ENCODE data around the gene DLG2. TPM values are rescaled to one million over a fixed set of nuclear protein-coding genes. Genes with fewer than 3 reads are reported as not detected.

DLG2 gene
- total and polyA plus RNA-seq, 2 of the 8 experiments (the other 6 are each of a cell fraction or from before 2014, with no cell fraction given): 1.7 to 14.3 TPM

- no peak for TF ChIP-seq RAD21 (IDR thresholded peaks at IDR 0.05 in 1 of 2, conservative IDR thresholded peaks at IDR 0.05 in 1 of 2; ENCODE audit: low read depth in 2 of 2, low read length in 2 of 2)
- TF ChIP-seq SIN3A (conservative IDR thresholded peaks at IDR 0.05 in 1 of 2, IDR thresholded peaks at IDR 0.05 in 1 of 2; ENCODE audit: low read depth in 1 of 2, low read length in 2 of 2): no peak
- TF ChIP-seq TAF7 (optimal IDR thresholded peaks at IDR 0.05; ENCODE audit: borderline replicate concordance, low read depth, low read length): no peak
- TF ChIP-seq HDAC6 (IDR thresholded peaks at IDR 0.05; ENCODE audit: low read depth, low read length): no peak
Measured at GRCh38 chr11:84671325-84671999, 955.7 kb downstream of the DLG2 start (continued).
